ENCODE data around the gene UGT2B10.
"Not testable (repeated sequence)": the region's sequence is repeated elsewhere in the genome, so short reads cannot be mapped to it uniquely, and the experiment has no call there.

UGT2B10 gene
- 0 reads per million in 2 experiments for total RNA-seq

DNA sequence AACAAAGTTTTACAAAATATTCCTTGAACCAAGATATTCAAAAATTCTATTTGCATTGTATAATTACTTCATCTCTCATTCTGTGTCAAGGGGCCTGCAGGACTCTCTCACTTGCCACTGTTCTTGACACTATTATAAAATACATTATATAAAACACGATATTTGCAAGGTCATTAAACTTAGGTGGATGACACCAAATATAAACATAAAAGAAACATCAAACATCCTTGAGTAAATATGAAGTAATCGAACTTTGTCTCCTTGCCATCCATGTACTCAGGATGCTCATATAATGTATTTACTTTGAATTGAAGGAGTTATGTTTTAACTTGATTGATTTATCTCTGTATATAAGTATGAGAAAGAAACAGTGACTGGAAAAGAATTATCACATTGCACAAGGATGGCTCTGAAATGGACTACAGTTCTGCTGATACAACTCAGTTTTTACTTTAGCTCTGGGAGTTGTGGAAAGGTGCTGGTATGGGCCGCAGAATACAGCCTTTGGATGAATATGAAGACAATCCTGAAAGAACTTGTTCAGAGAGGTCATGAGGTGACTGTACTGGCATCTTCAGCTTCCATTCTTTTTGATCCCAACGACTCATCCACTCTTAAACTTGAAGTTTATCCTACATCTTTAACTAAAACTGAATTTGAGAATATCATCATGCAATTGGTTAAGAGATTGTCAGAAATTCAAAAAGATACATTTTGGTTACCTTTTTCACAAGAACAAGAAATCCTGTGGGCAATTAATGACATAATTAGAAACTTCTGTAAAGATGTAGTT, at the start of gene UGT2B10:
TSS of gene UGT2B10 (plus strand) at position 378 of the 793 bp plus-strand sequence. CDS start at position 404, 26 bp downstream.
- not testable (repeated sequence) for DNase-seq (ENCODE audit: low read depth)

GRCh38 chr4:68771836-68772235, 44.0 kb upstream of the UGT2B10 start:
- DNase-seq (ENCODE audit: low read depth): not testable (repeated sequence)

- DNase-seq (ENCODE audit: low read depth): no peak
Measured at GRCh38 chr4:68773699-68774098, 42.1 kb upstream of the UGT2B10 start.

- DNase-seq (ENCODE audit: low read depth): no peak
Measured at GRCh38 chr4:68780232-68780631, 35.6 kb upstream of the UGT2B10 start.

DNA sequence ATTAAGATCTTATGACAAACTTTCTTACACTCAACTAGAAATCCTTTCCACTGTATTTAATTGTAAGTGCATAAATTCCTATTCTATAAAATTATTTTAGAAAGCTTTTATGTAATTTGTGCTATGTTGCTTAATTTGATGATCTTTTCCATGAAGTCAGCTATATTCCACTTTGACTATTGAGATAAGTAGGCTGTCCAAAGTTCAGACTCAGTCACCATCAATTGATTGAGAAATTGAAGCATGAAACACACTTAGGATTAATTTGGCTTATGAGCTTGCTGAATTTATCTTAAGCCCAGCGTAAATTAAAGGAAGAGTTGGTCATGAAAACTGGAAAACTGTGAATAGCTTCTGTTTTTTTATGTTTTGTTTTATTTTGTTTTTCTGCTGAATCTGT, 18.7 kb upstream of the UGT2B10 start:
- DNase-seq (ENCODE audit: low read depth): no peak

- no peak for DNase-seq (ENCODE audit: low read depth)
Measured at GRCh38 chr4:68797618-68798017, 18.2 kb upstream of the UGT2B10 start.

DNA sequence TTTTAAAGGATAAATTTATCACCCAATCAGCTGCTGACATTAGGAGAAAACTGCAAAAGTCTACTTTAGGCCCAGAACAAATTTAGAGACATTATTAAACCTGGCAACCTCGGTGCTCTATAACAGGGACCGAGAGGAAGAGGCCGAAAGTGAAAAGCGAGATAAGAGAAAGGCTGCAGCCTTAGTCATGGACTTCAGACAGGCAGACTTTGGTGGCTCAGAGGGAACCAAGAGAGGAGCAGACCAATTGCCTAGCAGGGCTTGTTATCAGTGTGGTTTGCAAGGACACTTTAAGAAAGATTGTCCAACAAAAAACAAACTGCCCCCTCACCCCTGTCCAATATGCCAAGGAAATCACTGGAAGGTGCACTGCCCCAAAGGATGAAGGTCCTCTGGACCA, 12.8 kb upstream of the UGT2B10 start:
- DNase-seq (ENCODE audit: low read depth): no peak

GRCh38 chr4:68808060-68808459, 7.7 kb upstream of the UGT2B10 start:
- no peak for DNase-seq (ENCODE audit: low read depth)

DNA sequence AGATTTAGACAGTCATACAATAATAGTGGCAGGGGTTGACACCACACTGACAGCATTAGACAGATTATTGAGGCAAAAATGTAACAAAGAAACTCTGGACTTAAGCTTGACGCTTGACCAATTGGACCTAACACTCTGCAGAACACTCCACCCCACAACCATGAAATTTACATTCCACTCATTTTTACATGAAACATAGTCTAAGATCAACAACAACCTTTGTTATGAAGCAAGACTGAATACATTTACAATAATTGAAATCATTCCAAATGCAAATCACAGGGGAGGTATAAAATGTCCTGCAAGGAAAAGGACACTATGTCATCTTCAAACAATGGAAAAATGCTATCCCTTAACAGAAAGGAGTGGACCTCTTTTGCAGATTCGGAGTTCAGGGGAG, 4.9 kb upstream of the UGT2B10 start:
- no peak for DNase-seq (ENCODE audit: low read depth)

- DNase-seq (ENCODE audit: low read depth): not testable (repeated sequence)
Measured at GRCh38 chr4:68816410-68817265, 844 bp downstream of the UGT2B10 start.

- no peak for DNase-seq (ENCODE audit: low read depth)
Measured at GRCh38 chr4:68817386-68817785, 1.6 kb downstream of the UGT2B10 start.

- not testable (repeated sequence) for DNase-seq (ENCODE audit: low read depth)
Measured at GRCh38 chr4:68818030-68818462, 2.3 kb downstream of the UGT2B10 start.

DNA sequence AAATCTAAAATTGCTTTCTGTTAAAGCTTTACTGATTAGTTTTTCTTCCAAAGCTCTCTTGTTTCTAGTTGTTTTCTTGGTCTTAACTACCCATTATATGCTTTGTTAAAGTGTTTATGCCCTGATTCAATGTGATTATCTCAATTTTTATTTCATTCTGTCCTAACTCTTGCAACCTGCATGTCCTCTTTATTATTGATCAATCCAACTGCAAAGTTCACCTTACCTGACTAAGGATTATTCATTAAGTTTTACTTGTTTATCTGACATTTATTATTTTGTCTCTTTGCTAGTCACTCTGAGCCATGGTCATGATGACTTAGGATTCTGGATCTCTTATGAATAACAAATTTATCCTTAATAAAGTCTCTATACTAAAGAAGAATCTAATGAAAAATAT, 15.8 kb downstream of the UGT2B10 start:
- DNase-seq (ENCODE audit: low read depth): no peak

DNA sequence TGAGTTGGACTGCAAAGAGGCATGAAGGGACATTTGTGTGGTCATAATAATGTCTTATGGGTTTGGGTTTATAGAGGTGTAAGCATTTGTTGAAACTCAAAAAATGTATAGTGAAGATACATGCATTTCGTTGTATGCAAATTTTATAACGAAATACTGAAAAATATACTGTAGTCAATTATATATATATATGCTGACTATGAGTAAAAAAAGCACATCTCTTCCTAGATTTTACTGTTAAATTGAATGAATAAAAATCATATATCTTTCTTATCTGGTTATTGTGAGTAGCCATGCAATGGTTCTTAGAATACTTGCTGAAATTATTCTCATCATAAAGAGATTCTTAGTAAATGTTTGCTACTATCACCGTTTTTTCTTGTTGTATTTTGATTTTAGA, 34.5 kb downstream of the UGT2B10 start:
- DNase-seq (ENCODE audit: low read depth): no peak

- DNase-seq (ENCODE audit: low read depth): no peak
Measured at GRCh38 chr4:68855771-68856170, 40.0 kb downstream of the UGT2B10 start.

DNA sequence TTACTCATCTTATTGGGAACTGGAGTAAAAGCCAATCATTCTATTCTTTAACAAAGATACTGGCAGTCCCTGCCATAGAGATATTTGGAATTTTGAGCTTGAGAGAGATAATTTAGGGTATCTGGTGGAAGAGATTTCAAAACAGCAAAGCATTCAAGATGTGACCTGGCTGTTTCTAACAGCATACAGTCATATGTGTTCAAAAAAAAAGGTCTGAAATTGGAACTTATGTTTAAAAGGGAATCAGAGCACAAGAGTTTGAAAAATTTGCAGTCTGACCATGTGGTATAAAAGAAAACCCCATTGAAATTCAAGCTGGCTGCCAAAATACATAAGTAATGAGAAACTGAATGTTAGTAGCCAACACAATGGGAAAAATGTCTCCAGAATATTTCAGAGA, 42.2 kb downstream of the UGT2B10 start:
- no peak for DNase-seq (ENCODE audit: low read depth)

DNA sequence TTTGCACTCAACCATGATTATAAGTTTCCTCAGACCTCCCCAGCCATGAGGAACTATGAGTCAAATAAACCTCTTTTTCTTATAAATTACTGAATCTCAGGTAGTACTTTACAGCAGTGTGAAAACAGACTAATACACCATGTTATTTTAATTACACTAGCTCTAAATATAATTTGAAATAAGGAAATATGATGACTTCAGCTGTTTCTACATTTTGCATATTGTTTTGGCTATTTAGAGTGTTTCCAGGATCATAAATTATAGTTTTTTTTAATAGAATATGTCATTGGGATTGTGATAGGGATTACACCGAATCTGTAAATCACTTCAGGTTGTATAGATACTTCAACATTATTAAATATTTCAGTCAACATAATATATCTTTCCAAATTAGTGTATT, 43.9 kb downstream of the UGT2B10 start:
- no peak for DNase-seq (ENCODE audit: low read depth)

GRCh38 chr4:68861057-68861456, 45.3 kb downstream of the UGT2B10 start:
- no peak for DNase-seq (ENCODE audit: low read depth)

- no peak for DNase-seq (ENCODE audit: low read depth)
Measured at GRCh38 chr4:68864438-68865187, 48.8 kb downstream of the UGT2B10 start.

- no peak for DNase-seq (ENCODE audit: low read depth)
Measured at GRCh38 chr4:68865188-68865638, 49.4 kb downstream of the UGT2B10 start.

GRCh38 chr4:68865760-68866159, 50.0 kb downstream of the UGT2B10 start:
- DNase-seq (ENCODE audit: low read depth): no peak

- no peak for DNase-seq (ENCODE audit: low read depth)
Measured at GRCh38 chr4:68869274-68869773, 53.5 kb downstream of the UGT2B10 start.
